OCI-LY1 (cell line): ENCODE measurements around the gene BMPR1A.

Source experiments
- H2AFZ ChIP-seq: fragments of 200-600 bp; sonication (generic), shearing (Covaris generic); 2 replicates; pipeline ENCODE4 v1.6.0; 2014; ENCODE audit warnings: antibody characterized with exemption, mild to moderate bottlenecking, low read length
- H3F3A ChIP-seq: fragments of 200-600 bp; sonication (generic), shearing (Covaris generic); 2 replicates; pipeline ENCODE4 v1.6.0; 2014; ENCODE audit warnings: mild to moderate bottlenecking, antibody characterized with exemption, low read length, moderate library complexity; ENCODE audit not compliant: insufficient read depth
- H3K27ac ChIP-seq: fragments of 200-600 bp; sonication (generic); 2 replicates; pipeline ENCODE4 v1.5.1; 2014; ENCODE audit warnings: low read length, mixed run types, mild to moderate bottlenecking, low read depth; ENCODE audit not compliant: poor library complexity, severe bottlenecking
- H3K27me3 ChIP-seq: fragments of 200-600 bp; sonication (generic); 2 replicates; pipeline ENCODE4 v1.6.0; 2014; ENCODE audit warnings: antibody characterized with exemption, mild to moderate bottlenecking, low read length, moderate library complexity; ENCODE audit not compliant: insufficient read depth
- H3K36me3 ChIP-seq: fragments of 200-600 bp; sonication (generic); 2 replicates; pipeline ENCODE4 v1.6.1; 2014; ENCODE audit warnings: mild to moderate bottlenecking, antibody characterized with exemption, low read length, moderate library complexity, mixed read lengths; ENCODE audit not compliant: insufficient read depth
- H3K4me1 ChIP-seq: fragments of 200-600 bp; sonication (generic); 2 replicates; pipeline ENCODE4 v1.5.1; 2014; ENCODE audit warnings: mild to moderate bottlenecking, low read length, moderate library complexity; ENCODE audit not compliant: insufficient read depth, severe bottlenecking
- H3K4me2 ChIP-seq: fragments of 200-600 bp; sonication (generic), shearing (Covaris generic); 2 replicates; pipeline ENCODE4 v1.6.1; 2014; ENCODE audit warnings: low read length
- H3K4me3 ChIP-seq: fragments of 200-600 bp; sonication (generic); 2 replicates; pipeline ENCODE4 v1.5.1; 2014; ENCODE audit warnings: low read length, low read depth, mild to moderate bottlenecking, mixed read lengths; ENCODE audit not compliant: poor library complexity, severe bottlenecking
- H3K79me2 ChIP-seq: fragments of 200-600 bp; shearing (Covaris generic); 2 replicates; pipeline ENCODE4 v1.6.1; 2016; ENCODE audit warnings: mixed run types, low read length, mixed read lengths; ENCODE audit not compliant: insufficient read depth
- H3K9ac ChIP-seq: fragments of 200-600 bp; sonication (generic), shearing (Covaris generic); 2 replicates; pipeline ENCODE4 v1.6.1; 2014; ENCODE audit warnings: mild to moderate bottlenecking, low read length, mixed read lengths
- H3K9me2 ChIP-seq: fragments of 200-600 bp; sonication (generic), shearing (Covaris generic); 2 replicates; pipeline ENCODE4 v1.6.1; 2014; ENCODE audit warnings: low read depth, mild to moderate bottlenecking, low read length, mixed read lengths
- H3K9me3 ChIP-seq: fragments of 200-600 bp; shearing (Covaris generic); 2 replicates; pipeline ENCODE4 v1.6.1; 2014; ENCODE audit warnings: low read length, mixed read lengths
- H4K20me1 ChIP-seq: fragments of 200-600 bp; sonication (generic), shearing (Covaris generic); 2 replicates; pipeline ENCODE4 v1.6.0; 2016; ENCODE audit warnings: mild to moderate bottlenecking, low read length; ENCODE audit not compliant: insufficient read depth
- CTCF ChIP-seq: fragments of 200-600 bp; sonication (generic), shearing (Covaris generic); IDR thresholded peaks from 2 replicates; pipeline ENCODE4 v1.5.1; 2017; ENCODE audit warnings: mild to moderate bottlenecking, antibody characterized with exemption, low read length, moderate library complexity, mixed read lengths
- EZH2 ChIP-seq: fragments of 200-600 bp; sonication (generic), shearing (Covaris generic); IDR thresholded peaks from 2 replicates; pipeline ENCODE4 v1.8.0; 2017; ENCODE audit warnings: borderline replicate concordance, mixed run types, mild to moderate bottlenecking, antibody characterized with exemption, low read length, moderate library complexity, mixed read lengths

BMPR1A gene

GRCh38 chr10:86798611-86799010, 42.2 kb downstream of the BMPR1A start:
- TF ChIP-seq CTCF (no peak), EZH2 (no peak)
- Histone ChIP-seq H3K79me2 (no peaks in the 10 kb centered on the region), H3K4me3 (no peak overlapping the region), H3K9me3 (no peaks in the 10 kb centered on the region), H3K9ac (no peak overlapping the region), H3K36me3 (no peaks in the 10 kb centered on the region; the same call in 1 of the 2 replicates), H3K4me2 (no peak overlapping the region), H3F3A (0 out of 2 replicates have a peak, but pooled peaks cover 6% of the 10 kb centered on the region), H3K4me1 (peaks cover 8% of the 10 kb centered on the region), H3K27me3 (no peaks in the 10 kb centered on the region), H4K20me1 (no peaks in the 10 kb centered on the region), H2AFZ (no peak overlapping the region), H3K27ac (no peak overlapping the region), H3K9me2 (no peaks in the 10 kb centered on the region)

GRCh38 chr10:86799188-86799845, 42.9 kb downstream of the BMPR1A start:
- Histone ChIP-seq H3K9me3 (no peaks in the 10 kb centered on the region), H4K20me1 (no peaks in the 10 kb centered on the region), H2AFZ (no peak overlapping the region), H3F3A (0 out of 2 replicates have a peak, but pooled peaks cover 6% of the 10 kb centered on the region), H3K4me3 (no peak overlapping the region), H3K27ac (no peak overlapping the region), H3K36me3 (no peaks in the 10 kb centered on the region), H3K4me2 (no peak overlapping the region), H3K4me1 (peaks cover 8% of the 10 kb centered on the region), H3K79me2 (no peaks in the 10 kb centered on the region), H3K27me3 (no peaks in the 10 kb centered on the region), H3K9me2 (no peaks in the 10 kb centered on the region), H3K9ac (no peak overlapping the region)
- no peak for TF ChIP-seq CTCF
- TF ChIP-seq EZH2 = no peak

DNA sequence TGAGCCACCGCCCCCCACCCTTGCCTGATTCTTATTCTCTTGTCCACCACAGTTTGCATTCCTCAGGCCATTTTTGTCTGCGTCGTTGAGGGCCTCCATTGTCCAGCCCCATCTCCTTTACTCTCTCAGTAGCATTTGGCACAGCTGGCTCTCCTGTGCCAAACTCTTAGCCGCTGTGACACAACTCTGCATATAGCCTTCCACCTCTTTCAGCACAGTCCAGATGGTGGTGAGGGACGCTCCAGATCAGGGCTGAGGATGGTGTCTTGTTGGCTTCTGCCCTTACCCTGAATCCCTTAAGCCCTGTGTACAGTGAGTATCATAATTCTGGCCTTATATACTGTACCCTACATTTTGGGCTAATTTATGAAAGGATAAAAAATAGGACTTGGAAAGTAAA, 45.6 kb downstream of the BMPR1A start:
- no peaks in the 10 kb centered on the region for H3K27me3 ChIP-seq
- no peaks in the 10 kb centered on the region for H3K36me3 ChIP-seq
- no peak overlapping the region for H3K4me3 ChIP-seq
- H3F3A ChIP-seq = no peaks in the 10 kb centered on the region
- no peak overlapping the region for H2AFZ ChIP-seq
- no peaks in the 10 kb centered on the region for H3K9me3 ChIP-seq
- H3K9me2 ChIP-seq = no peaks in the 10 kb centered on the region
- no peaks in the 10 kb centered on the region for H3K79me2 ChIP-seq
- no peak overlapping the region for H3K27ac ChIP-seq
- H3K4me2 ChIP-seq = no peak overlapping the region
- no peaks in the 10 kb centered on the region for H4K20me1 ChIP-seq
- H3K9ac ChIP-seq = no peak overlapping the region
- peaks cover 8% of the 10 kb centered on the region for H3K4me1 ChIP-seq
- TF ChIP-seq EZH2 (no peak), CTCF (no peak)
